IMR-90 (cell line): ENCODE results near the gene ALDH3A2. TPM values are rescaled to one million over a fixed set of nuclear protein-coding genes. Genes with fewer than 3 reads are reported as not detected.

Source experiments
- ATAC-seq: fragments of 200-7000 bp; cut with Tn5 transposase; 2 replicates; pipeline ENCODE4 v1.9.1; 2020; ENCODE audit warnings: low read depth, mild to moderate bottlenecking, moderate library complexity
- BruUV-seq: library from RNA; stranded (reverse); fragments of 400-500 nt; replicated peaks from 2 replicates; lab custom pipeline; 2021; lab: Mats Ljungman, UMichigan
- CTCF ChIA-PET: fragments of 300-600 bp; formaldehyde crosslinking; extraction: SDS; loops from one replicate; lab custom pipeline; 2021; ENCODE audit warnings: antibody characterized with exemption; lab: Yijun Ruan, JAX
- POLR2A ChIA-PET: fragments of 300-600 bp; sonication (Branson Sonifier 250); formaldehyde crosslinking; loops from one replicate; lab custom pipeline; 2022; ENCODE audit warnings: antibody characterized with exemption; ENCODE audit not compliant: unreplicated experiment; lab: Charles Lee
- DNase-seq: peaks from one replicate; pipeline ENCODE4 v3.0.0; 2013
- H2AFZ ChIP-seq: replicated peaks from 2 replicates; pipeline ENCODE3; 2013; ENCODE audit warnings: low read length, mild to moderate bottlenecking; ENCODE audit not compliant: poor library complexity
- H2AK5ac ChIP-seq: 2 replicates; pipeline ENCODE4 v1.6.1; 2013; ENCODE audit warnings: low read depth, low read length, inconsistent platforms
- H2AK9ac ChIP-seq: replicated peaks from 2 replicates; pipeline ENCODE3; 2013; ENCODE audit warnings: mild to moderate bottlenecking, low read depth, low read length, moderate library complexity; ENCODE audit not compliant: poor library complexity
- H2BK120ac ChIP-seq: 2 replicates; pipeline ENCODE4 v1.6.1; 2013; ENCODE audit warnings: low read depth, low read length, inconsistent platforms
- H2BK15ac ChIP-seq: 3 replicates; pipeline ENCODE4 v1.6.1; 2013; ENCODE audit warnings: low read depth, low read length, inconsistent platforms
- H2BK20ac ChIP-seq: 2 replicates; pipeline ENCODE4 v1.6.1; 2013; ENCODE audit warnings: low read depth, mild to moderate bottlenecking, inconsistent platforms, low read length, moderate library complexity
- H2BK5ac ChIP-seq: 2 replicates; pipeline ENCODE4 v1.6.1; 2013; ENCODE audit warnings: mild to moderate bottlenecking, low read depth, low read length, inconsistent platforms; ENCODE audit not compliant: poor library complexity, severe bottlenecking
- H3K14ac ChIP-seq: replicated peaks from 2 replicates; pipeline ENCODE4 v1.6.1; 2013; ENCODE audit warnings: low read depth, low read length, inconsistent platforms
- H3K18ac ChIP-seq: 2 replicates; pipeline ENCODE4 v1.6.1; 2013; ENCODE audit warnings: low read depth, low read length, control low read depth
- H3K23ac ChIP-seq: 2 replicates; pipeline ENCODE4 v1.6.1; 2013; ENCODE audit warnings: low read depth, low read length, inconsistent platforms
- H3K27ac ChIP-seq: 2 replicates; pipeline ENCODE4 v1.5.1; 2013; ENCODE audit warnings: mild to moderate bottlenecking, control low read depth, low read length; ENCODE audit not compliant: insufficient read depth
- H3K27me3 ChIP-seq: 2 replicates; pipeline ENCODE4 v1.6.1; 2013; ENCODE audit warnings: low read length; ENCODE audit not compliant: control insufficient read depth, insufficient read depth
- H3K36me3 ChIP-seq: 2 replicates; pipeline ENCODE4 v1.6.1; 2013; ENCODE audit warnings: low read length, mixed read lengths; ENCODE audit not compliant: control insufficient read depth, insufficient read depth
- H3K4ac ChIP-seq: 2 replicates; pipeline ENCODE4 v1.6.1; 2013; ENCODE audit warnings: low read depth, low read length, inconsistent platforms
- H3K4me1 ChIP-seq: 2 replicates; pipeline ENCODE4 v1.6.1; 2013; ENCODE audit warnings: low read length, mixed read lengths; ENCODE audit not compliant: control insufficient read depth, insufficient read depth
- H3K4me2 ChIP-seq: 2 replicates; pipeline ENCODE4 v1.6.1; 2013; ENCODE audit warnings: low read depth, mild to moderate bottlenecking, control low read depth, low read length, moderate library complexity
- H3K4me3 ChIP-seq: 2 replicates; pipeline ENCODE4 v1.5.1; 2013; ENCODE audit warnings: low read depth, mild to moderate bottlenecking, control low read depth, low read length, moderate library complexity; ENCODE audit not compliant: insufficient read depth
- H3K56ac ChIP-seq: 2 replicates; pipeline ENCODE4 v1.6.1; 2013; ENCODE audit warnings: low read length, inconsistent platforms; ENCODE audit not compliant: insufficient read depth; ENCODE audit errors: extremely low read depth
- H3K79me1 ChIP-seq, 2 experiments: 2 replicates each; pipeline ENCODE4 v1.6.1; 2013; ENCODE audit warnings: low read length in 2 of 2, inconsistent platforms in 1 of 2, low read depth in 1 of 2
- H3K9ac ChIP-seq: 2 replicates; pipeline ENCODE4 v1.6.1; 2013; ENCODE audit warnings: low read depth, low read length, control low read depth
- H3K9me1 ChIP-seq: 2 replicates; pipeline ENCODE4 v1.6.1; 2013; ENCODE audit warnings: low read length, inconsistent platforms; ENCODE audit not compliant: insufficient read depth
- H3K9me3 ChIP-seq: 2 replicates; pipeline ENCODE4 v1.6.1; 2013; ENCODE audit warnings: low read length; ENCODE audit not compliant: control insufficient read depth, insufficient read depth
- H4K20me1 ChIP-seq: 2 replicates; pipeline ENCODE4 v1.6.1; 2013; ENCODE audit warnings: low read length, inconsistent platforms; ENCODE audit not compliant: insufficient read depth
- H4K5ac ChIP-seq: 2 replicates; pipeline ENCODE4 v1.6.1; 2013; ENCODE audit warnings: mild to moderate bottlenecking, low read depth, low read length, control low read depth
- H4K8ac ChIP-seq, 2 experiments: 2 replicates each; pipeline ENCODE4 v1.6.1; 2013; ENCODE audit warnings: low read depth in 2 of 2, low read length in 2 of 2, control low read depth in 1 of 2, inconsistent platforms in 1 of 2
- H4K91ac ChIP-seq: 2 replicates; pipeline ENCODE4 v1.6.1; 2013; ENCODE audit warnings: low read depth, low read length, inconsistent platforms; ENCODE audit not compliant: insufficient read depth
- MAFK ChIP-seq: IDR thresholded peaks from 2 replicates; pipeline ENCODE4 v1.6.1; 2012; ENCODE audit warnings: low read depth, low read length, improper control_type of control experiment
- MAZ ChIP-seq: IDR thresholded peaks from 2 replicates; pipeline ENCODE4 v1.6.1; 2012; ENCODE audit warnings: low read depth, mild to moderate bottlenecking, low read length, improper control_type of control experiment, moderate library complexity, borderline replicate concordance
- NFE2L2 ChIP-seq: fragments of 150-350 bp; IDR thresholded peaks from 2 replicates; pipeline ENCODE4 v1.6.1; 2016; ENCODE audit warnings: low read depth, mild to moderate bottlenecking, low read length
- POLR2A ChIP-seq: IDR thresholded peaks from 2 replicates; pipeline ENCODE4 v1.6.1; 2012; ENCODE audit warnings: mild to moderate bottlenecking, low read depth, low read length
- RFX5 ChIP-seq: IDR thresholded peaks from 2 replicates; pipeline ENCODE4 v1.8.0; 2012; ENCODE audit warnings: low read depth, mild to moderate bottlenecking, low read length, moderate library complexity
- WGBS, 2 experiments: methylation state at CpG; one replicate each; pipeline versions ENCODE4 v1.1.5 to v1.1.7; 2013; ENCODE audit warnings: missing lambda C conversion rate in 2 of 2; ENCODE audit not compliant: insufficient read length in 1 of 2; ENCODE audit errors: extremely low coverage in 2 of 2; 5-methylcytosine and 5-hydroxymethylcytosine counted together
- dilution Hi-C: fragments of 300-500 bp; cut with HindIII; formaldehyde crosslinking; loops from one replicate; pipeline ENCODE4 v1.14.3; 2018; ENCODE audit warnings: low sequenced_read_pairs; ENCODE audit not compliant: unreplicated experiment
- in situ Hi-C: fragments of 300-500 bp; cut with MboI; formaldehyde crosslinking; loops from 3 replicates; pipeline ENCODE4 v1.14.3; 2019; ENCODE audit warnings: low sequenced_read_pairs, inconsistent platforms, mixed read lengths
- intact Hi-C: fragments of 100-400 bp; cut with micrococcal nuclease; formaldehyde crosslinking; loops from 2 replicates; pipeline ENCODE4 v1.10.0; 2022
- polyA plus RNA-seq, 3 experiments: library from polyadenylated mRNA; depleted of rRNA; stranded (reverse); fragments of >200 nt; gene quantifications; 2 replicates each; pipeline ENCODE4 v1.2.3, GENCODE V29; 2012; ENCODE audit warnings: low replicate concordance in 1 of 3
- total RNA-seq: library from RNA; depleted of rRNA; stranded (reverse); fragments of >200 nt; gene quantifications from 2 replicates; pipeline ENCODE4 v1.2.3, GENCODE V29; 2012
- TF ChIP-seq, protein P1 (sequence below): fragments of 150-350 bp; IDR thresholded peaks from 2 replicates; pipeline ENCODE4 v1.6.1; 2017; ENCODE audit warnings: mild to moderate bottlenecking, antibody characterized with exemption, low read length, low read depth
- TF ChIP-seq, protein P2 (sequence below): conservative IDR thresholded peaks from 2 replicates; pipeline ENCODE4 v1.5.1; 2012; ENCODE audit warnings: mild to moderate bottlenecking, low read depth, low read length, improper control_type of control experiment
- TF ChIP-seq, protein P3 (sequence below): fragments of 150-350 bp; IDR thresholded peaks from 2 replicates; pipeline ENCODE4 v1.6.1; 2016; ENCODE audit warnings: low read depth, mild to moderate bottlenecking, low read length, moderate library complexity, borderline replicate concordance

The ALDH3A2 gene
- total and polyA plus RNA-seq, 2 of the 4 experiments (the other 2 are of a cell fraction) = 4.0 to 7.9 TPM

DNA sequence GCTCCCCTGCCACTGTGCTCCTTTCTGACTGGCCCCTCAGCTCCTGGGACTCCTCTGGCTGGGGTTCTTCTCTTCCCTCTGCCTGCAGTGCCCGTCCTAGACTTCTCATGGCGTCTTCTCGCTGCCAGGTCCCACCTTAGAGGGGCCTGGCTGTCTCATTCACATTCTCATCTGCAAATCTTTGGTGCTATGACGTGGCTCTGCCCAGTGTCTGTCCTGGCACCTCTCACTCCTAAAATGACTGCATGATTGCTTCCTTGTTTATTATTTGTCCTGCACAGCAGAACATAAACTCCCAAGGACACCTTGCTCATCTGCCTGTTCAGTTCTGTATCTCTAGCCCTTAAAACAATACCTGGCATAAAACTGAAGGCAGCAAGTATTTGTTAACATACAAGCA, 18.5 kb upstream of the ALDH3A2 start:
- Histone ChIP-seq H4K5ac (no peak overlapping the region), H3K18ac (no peak overlapping the region), H3K79me1 (no peaks in the 10 kb centered on the region), H2BK5ac (no peak overlapping the region), H3K9ac (no peak overlapping the region), H2AFZ (no peak overlapping the region), H3K4me1 (no peaks in the 10 kb centered on the region), H2AK5ac (no peak overlapping the region), H3K4me3 (no peak overlapping the region), H4K20me1 (no peaks in the 10 kb centered on the region), H3K27ac (no peak overlapping the region), H2BK120ac (no peak overlapping the region), H2BK15ac (no peak overlapping the region), H3K27me3 (peaks cover 11% of the 10 kb centered on the region), H3K36me3 (no peaks in the 10 kb centered on the region), H4K8ac (no peak overlapping the region), H2BK20ac (no peak overlapping the region), H3K4ac (no peak overlapping the region), H3K9me1 (no peaks in the 10 kb centered on the region), H2AK9ac (no peak overlapping the region), H3K9me3 (no peaks in the 10 kb centered on the region), H3K14ac (no peak overlapping the region), H4K91ac (no peak overlapping the region), H3K4me2 (no peak overlapping the region), H3K23ac (no peak overlapping the region), H3K56ac (no peak overlapping the region)
- dilution Hi-C loops = no loop called here
- TF ChIP-seq POLR2A = no peak
- TF ChIP-seq, protein P1, sequence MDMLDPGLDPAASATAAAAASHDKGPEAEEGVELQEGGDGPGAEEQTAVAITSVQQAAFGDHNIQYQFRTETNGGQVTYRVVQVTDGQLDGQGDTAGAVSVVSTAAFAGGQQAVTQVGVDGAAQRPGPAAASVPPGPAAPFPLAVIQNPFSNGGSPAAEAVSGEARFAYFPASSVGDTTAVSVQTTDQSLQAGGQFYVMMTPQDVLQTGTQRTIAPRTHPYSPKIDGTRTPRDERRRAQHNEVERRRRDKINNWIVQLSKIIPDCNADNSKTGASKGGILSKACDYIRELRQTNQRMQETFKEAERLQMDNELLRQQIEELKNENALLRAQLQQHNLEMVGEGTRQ = no peak
- TF ChIP-seq, protein P2, sequence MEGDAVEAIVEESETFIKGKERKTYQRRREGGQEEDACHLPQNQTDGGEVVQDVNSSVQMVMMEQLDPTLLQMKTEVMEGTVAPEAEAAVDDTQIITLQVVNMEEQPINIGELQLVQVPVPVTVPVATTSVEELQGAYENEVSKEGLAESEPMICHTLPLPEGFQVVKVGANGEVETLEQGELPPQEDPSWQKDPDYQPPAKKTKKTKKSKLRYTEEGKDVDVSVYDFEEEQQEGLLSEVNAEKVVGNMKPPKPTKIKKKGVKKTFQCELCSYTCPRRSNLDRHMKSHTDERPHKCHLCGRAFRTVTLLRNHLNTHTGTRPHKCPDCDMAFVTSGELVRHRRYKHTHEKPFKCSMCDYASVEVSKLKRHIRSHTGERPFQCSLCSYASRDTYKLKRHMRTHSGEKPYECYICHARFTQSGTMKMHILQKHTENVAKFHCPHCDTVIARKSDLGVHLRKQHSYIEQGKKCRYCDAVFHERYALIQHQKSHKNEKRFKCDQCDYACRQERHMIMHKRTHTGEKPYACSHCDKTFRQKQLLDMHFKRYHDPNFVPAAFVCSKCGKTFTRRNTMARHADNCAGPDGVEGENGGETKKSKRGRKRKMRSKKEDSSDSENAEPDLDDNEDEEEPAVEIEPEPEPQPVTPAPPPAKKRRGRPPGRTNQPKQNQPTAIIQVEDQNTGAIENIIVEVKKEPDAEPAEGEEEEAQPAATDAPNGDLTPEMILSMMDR = no peak
- TF ChIP-seq MAFK = no peak
- TF ChIP-seq NFE2L2 = no peak
- TF ChIP-seq RFX5 = no peak
- TF ChIP-seq, protein P3, sequence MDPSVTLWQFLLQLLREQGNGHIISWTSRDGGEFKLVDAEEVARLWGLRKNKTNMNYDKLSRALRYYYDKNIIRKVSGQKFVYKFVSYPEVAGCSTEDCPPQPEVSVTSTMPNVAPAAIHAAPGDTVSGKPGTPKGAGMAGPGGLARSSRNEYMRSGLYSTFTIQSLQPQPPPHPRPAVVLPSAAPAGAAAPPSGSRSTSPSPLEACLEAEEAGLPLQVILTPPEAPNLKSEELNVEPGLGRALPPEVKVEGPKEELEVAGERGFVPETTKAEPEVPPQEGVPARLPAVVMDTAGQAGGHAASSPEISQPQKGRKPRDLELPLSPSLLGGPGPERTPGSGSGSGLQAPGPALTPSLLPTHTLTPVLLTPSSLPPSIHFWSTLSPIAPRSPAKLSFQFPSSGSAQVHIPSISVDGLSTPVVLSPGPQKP = no peak
- TF ChIP-seq MAZ = no peak
- no TSS peak for BruUV-seq
- POLR2A ChIA-PET = interaction anchor here (0.6 kb wide), 1 partner anchor 128 kb away, joined by 3 read pairs; no protein-coding TSS in a partner anchor
- WGBS, 2 experiments = 45% methylated on average over 4 of the region's 4 CpGs; no CpG with 5 or more reads in 1 of the 2 experiments
- ATAC-seq = no peak
- CTCF ChIA-PET = no interaction called here
- intact Hi-C loops = no loop called here
- in situ Hi-C loops = no loop called here
- no peak for DNase-seq
